Gastroesophageal sphincter (tissue), 3 donors: ENCODE data around the gene PRSS35.

Experiments used
- CTCF ChIP-seq, 4 experiments: fragments of 200-600 bp in 2 of 4; fragments of 450-650 bp in 2 of 4; sonication (generic) in 1 of 4; IDR thresholded peaks; one replicate each; pipeline ENCODE4 v1.5.1; 2017 to 2019; ENCODE audit warnings: antibody characterized with exemption in 4 of 4, mild to moderate bottlenecking in 2 of 4, moderate library complexity in 2 of 4
- EP300 ChIP-seq: sonication (generic); formaldehyde crosslinking; IDR thresholded peaks from one replicate; pipeline ENCODE4 v1.6.1; 2017; ENCODE audit warnings: antibody characterized with exemption, mild to moderate bottlenecking
- POLR2A ChIP-seq, 2 donors: fragments of 450-650 bp; IDR thresholded peaks; one replicate each; pipeline ENCODE4 v1.6.1; 2017; ENCODE audit warnings: antibody characterized with exemption in 2 of 2, mild to moderate bottlenecking in 2 of 2, moderate library complexity in 1 of 2
- POLR2AphosphoS5 ChIP-seq: sonication (generic); formaldehyde crosslinking; IDR thresholded peaks from one replicate; pipeline ENCODE4 v1.6.1; 2017; ENCODE audit warnings: antibody characterized with exemption

GRCh38 chr6:83558975-83559374 lies 46.6 kb downstream of the PRSS35 start:
- TF ChIP-seq CTCF (IDR thresholded peaks at IDR 0.05) (no peak), POLR2A (IDR thresholded peaks at IDR 0.05) (no peak), POLR2AphosphoS5 (no peak), EP300 (no peak)
